GM19099 (cell line): Measurements from ENCODE around the gene RPL13A.

Source experiments
- POLR2A ChIP-seq: IDR thresholded peaks from 3 replicates; pipeline ENCODE4 v1.6.1; 2011; ENCODE audit warnings: low read depth; ENCODE audit not compliant: insufficient read length; ENCODE audit errors: extremely low read depth

RPL13A gene

GRCh38 chr19:49512970-49513745 lies 25.8 kb downstream of the RPL13A start:
- peak; percentile 42 for TF ChIP-seq POLR2A

GRCh38 chr19:49513746-49514118 lies 26.3 kb downstream of the RPL13A start:
- TF ChIP-seq POLR2A: no peak

GRCh38 chr19:49514151-49514550 lies 26.7 kb downstream of the RPL13A start:
- TF ChIP-seq POLR2A: no peak

GRCh38 chr19:49515767-49516166 lies 28.4 kb downstream of the RPL13A start:
- no peak for TF ChIP-seq POLR2A

GRCh38 chr19:49518033-49518432 lies 30.6 kb downstream of the RPL13A start:
- TF ChIP-seq POLR2A: no peak

GRCh38 chr19:49520705-49521319 lies 33.4 kb downstream of the RPL13A start:
- no peak for TF ChIP-seq POLR2A

GRCh38 chr19:49524812-49525455 lies 37.5 kb downstream of the RPL13A start:
- no peak for TF ChIP-seq POLR2A

- TF ChIP-seq POLR2A: no peak
These were observed 40.9 kb downstream of the RPL13A start for GRCh38 chr19:49528211-49528771.

GRCh38 chr19:49530708-49531107 lies 43.3 kb downstream of the RPL13A start:
- no peak for TF ChIP-seq POLR2A

GRCh38 chr19:49533551-49534488 lies 46.4 kb downstream of the RPL13A start:
- no peak for TF ChIP-seq POLR2A

- no peak for TF ChIP-seq POLR2A
These were observed 47.4 kb downstream of the RPL13A start for GRCh38 chr19:49534632-49535385.

GRCh38 chr19:49536921-49537462 lies 49.6 kb downstream of the RPL13A start:
- no peak for TF ChIP-seq POLR2A

GRCh38 chr19:49538643-49539042 lies 51.2 kb downstream of the RPL13A start:
- no peak for TF ChIP-seq POLR2A
